Activated naive CD4-positive, alpha-beta T cell treated with Interleukin-2 at 50 U/mL for 16 hours (primary cell): Measurements from ENCODE around the gene GBP5.
"Not testable (repeated sequence)": the region's sequence is repeated elsewhere in the genome, so short reads cannot be mapped to it uniquely, and the experiment has no call there.

Experiments used
- DNase-seq: peaks from one replicate; pipeline ENCODE4 v3.0.0-alpha.2; 2020

Gene GBP5, protein sequence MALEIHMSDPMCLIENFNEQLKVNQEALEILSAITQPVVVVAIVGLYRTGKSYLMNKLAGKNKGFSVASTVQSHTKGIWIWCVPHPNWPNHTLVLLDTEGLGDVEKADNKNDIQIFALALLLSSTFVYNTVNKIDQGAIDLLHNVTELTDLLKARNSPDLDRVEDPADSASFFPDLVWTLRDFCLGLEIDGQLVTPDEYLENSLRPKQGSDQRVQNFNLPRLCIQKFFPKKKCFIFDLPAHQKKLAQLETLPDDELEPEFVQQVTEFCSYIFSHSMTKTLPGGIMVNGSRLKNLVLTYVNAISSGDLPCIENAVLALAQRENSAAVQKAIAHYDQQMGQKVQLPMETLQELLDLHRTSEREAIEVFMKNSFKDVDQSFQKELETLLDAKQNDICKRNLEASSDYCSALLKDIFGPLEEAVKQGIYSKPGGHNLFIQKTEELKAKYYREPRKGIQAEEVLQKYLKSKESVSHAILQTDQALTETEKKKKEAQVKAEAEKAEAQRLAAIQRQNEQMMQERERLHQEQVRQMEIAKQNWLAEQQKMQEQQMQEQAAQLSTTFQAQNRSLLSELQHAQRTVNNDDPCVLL

DNA sequence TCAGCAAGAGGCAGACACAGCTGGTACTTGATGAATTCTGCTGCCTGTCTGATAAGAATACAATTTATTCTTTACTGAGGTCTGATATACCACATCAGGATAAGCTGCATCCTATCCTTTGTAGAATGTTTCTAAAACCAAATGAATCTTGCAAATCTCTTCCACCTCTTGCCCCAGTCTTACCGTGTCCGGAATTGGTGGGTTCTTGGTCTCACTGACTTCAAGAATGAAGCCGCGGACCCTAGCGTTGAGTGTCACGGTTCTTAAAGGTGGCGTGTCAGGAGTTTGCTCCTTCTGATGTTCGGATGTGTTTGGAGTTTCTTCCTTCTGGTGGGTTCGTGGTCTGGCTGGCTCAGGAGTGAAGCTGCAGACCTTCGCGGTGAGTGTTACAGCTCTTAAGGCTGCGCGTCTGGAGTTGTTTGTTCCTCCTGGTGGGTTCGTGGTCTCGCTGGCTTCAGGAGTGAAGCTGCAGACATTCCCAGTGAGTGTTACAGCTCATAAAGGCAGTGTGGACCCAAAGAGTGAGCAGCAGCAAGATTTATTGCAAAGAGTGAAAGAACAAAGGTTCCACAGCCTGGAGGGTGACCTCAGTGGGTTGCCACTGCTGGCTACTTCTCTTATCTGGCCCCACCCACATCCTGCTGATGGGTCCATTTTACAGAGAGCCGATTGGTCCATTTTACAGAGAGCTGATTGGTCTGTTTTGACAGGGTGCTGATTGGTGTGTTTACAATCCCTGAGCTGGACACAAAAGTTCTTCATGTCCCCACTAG is at the start of gene GBP5:
TSS of gene GBP5 (minus strand) at position 592 of the 773 bp plus-strand sequence. CDS start 3,305 bp downstream, outside the sequence.
- DNase-seq = peak; percentile 73

DNA sequence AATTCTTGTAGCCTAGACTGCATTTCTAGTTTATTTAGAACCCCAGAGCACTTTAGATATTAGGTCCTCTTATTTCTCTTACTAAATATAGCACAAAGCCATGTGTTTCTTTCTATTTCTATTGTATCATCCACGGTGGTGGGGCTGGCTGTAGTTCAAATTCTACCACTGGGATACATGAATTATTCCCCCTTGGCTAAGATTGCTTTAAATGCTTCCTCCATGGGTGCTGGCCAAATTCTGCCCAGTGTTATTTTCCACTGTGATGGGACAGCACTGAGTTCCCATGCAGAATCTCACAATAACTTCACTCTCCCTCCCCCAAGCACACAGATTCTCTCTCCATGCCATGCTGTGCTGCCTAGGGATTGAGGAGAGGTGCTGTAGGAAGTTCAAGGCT is 49.7 kb upstream of the GBP5 start:
- DNase-seq = no peak

DNA sequence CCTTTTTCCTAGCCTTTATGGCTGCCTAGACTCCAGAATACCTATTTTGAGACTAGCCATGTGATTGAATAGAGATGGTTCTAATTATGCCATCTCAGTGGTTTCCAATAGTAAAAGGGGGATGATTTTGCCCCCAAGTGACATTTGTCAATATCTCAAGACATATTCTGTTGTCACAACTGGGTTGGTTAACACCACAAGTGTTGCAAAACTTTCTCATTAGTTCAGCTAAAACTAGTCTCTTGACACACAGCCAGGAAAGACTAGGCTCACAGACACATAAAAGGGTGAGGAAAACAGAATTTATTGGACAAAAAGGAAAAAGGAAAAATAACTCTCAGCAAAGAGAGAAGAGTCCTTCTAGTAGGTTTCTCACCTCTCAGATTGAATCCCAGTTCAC is 39.9 kb upstream of the GBP5 start:
- no peak for DNase-seq

DNA sequence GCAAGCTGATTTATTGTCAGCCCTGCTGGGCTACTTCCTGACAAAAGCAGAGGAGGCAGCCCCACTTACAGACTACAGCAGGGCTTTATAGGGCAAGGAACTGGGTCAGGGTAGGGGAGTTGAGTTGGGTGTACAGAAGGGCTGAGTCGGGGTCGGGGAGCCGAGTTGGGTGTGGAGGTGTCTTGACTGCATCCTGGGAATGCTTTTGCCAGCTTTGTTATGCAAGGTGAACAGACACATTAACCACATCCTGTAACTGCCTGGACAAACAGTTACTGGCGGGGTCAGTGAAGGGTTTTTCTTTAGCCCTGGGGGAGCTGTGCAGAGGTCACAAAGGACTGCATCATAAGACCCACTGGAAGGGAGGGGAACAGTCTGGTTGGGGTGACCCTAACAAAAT is 39.1 kb upstream of the GBP5 start:
- no peak for DNase-seq

DNA sequence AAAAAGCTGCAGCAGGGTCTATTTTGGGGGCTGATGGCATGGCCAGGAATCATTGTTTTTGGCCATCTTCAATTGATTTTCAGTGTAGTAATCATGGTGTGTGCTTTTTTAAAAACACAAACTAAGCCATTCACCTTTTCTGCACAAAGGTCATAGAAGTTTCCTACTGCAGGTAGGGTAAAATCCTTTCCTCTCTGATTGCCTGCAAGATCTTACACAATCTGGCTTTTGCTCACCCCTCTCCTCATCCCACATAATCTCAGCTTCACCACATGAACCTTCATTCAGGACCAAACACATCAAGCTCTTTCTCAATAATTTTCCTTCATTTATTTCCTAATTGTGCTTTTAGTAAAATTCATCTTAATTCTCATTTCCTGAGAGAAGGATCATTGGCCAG is 38.3 kb upstream of the GBP5 start:
- DNase-seq = no peak

DNA sequence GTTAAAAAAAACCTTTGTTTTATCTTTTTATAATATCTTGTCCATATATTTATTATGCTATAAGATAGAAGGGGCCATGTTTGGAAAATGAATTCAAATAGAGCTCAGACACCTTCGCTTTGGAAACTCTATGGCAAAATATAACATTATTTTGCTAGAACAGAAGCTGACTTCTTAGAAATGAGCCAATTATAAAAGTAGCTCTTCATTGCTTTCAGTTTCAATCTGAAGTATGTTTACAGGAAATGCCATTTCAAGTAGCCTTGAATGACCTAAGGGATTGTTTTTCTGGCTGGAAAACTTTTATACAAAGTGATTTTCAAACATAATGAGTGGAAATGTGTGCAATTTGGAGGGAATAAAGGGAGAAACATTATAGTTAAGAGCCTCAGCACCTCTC is 37.8 kb upstream of the GBP5 start:
- DNase-seq = no peak

DNA sequence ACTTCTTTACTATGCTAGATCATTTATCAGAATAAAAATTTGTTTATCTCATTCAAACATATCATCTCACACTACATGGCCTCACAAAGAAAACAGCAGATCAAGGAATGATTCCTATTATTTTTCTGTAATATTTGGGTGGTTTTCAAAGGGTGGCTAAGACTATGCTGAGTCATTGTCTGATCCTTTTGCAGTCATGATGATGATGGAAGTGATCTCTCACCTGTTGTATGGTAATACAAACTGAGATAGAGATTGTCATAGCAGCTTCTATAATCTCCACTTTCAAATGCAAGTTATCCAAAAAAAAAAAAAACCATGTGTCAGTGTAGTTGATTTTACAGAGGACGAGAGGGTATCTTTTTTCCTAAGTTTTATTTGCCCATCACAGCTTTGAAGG is 37.2 kb upstream of the GBP5 start:
- DNase-seq = no peak

DNA sequence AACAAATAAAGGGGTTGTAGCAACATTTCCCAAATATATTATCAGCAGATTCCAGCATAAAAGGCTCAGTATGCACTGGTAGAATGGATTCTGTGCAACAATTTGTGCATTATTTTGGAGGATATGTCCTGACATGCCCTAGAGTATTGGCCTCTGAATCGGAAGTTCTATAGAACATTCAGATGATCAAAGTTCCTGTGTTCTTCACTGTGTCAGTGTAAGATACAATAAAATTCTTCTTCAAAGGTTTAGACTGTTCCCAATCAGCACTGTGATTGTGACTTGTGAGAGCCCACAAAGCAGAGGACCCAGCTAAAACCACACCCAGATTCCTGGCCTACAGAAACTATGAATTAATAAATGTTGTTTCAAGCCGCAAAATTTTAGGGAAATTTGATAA is 33.6 kb upstream of the GBP5 start:
- DNase-seq = no peak

DNA sequence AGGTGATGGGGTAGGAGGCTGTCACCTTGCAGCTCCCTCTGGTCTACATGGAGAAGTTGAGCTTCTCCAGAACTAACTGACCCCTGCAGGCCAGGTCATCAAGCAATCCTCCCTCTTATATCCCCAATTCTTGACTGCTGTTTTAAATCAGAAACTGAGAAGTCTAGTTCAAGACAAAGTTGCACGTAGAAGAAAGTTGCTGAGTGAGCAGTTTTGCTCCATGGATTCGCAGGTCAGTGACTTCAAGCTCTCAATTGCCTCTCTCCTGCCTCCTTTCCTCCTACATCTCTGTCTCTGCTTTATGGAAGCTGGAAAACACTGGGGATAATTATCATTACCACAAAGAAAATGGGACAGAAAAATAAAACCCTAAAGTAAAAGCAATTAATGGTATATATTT is 32.8 kb upstream of the GBP5 start:
- DNase-seq = no peak

DNA sequence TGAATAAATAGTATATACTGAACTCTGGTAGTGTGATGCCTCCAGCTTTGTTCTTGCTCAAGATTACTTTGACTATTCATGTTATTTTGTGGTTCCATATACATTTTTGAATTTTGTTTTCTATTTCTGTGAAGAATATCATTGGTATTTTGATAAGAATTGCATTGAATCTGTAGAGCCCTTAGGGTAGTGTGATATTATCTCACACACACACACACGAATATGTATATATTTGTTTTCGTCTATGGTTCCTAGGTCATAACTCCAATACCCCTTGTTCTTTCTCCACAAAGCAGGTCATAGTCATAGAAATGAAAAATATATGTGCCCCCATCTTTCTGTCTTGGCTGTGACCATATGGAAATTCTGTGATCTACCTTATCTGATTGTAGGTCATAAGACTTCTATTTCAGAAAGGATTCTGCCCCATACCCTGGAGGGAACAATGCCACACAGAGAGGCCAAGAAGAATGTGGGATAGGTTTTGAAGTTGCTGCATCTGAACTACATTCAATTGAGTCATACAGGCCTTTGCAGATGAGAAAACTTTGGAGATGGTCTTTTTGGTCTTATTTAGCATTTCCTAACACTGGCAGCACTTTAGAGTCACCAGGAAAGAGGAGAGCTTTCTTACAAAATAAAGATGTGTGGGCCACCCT is 32.0 kb upstream of the GBP5 start:
- DNase-seq = no peak

DNA sequence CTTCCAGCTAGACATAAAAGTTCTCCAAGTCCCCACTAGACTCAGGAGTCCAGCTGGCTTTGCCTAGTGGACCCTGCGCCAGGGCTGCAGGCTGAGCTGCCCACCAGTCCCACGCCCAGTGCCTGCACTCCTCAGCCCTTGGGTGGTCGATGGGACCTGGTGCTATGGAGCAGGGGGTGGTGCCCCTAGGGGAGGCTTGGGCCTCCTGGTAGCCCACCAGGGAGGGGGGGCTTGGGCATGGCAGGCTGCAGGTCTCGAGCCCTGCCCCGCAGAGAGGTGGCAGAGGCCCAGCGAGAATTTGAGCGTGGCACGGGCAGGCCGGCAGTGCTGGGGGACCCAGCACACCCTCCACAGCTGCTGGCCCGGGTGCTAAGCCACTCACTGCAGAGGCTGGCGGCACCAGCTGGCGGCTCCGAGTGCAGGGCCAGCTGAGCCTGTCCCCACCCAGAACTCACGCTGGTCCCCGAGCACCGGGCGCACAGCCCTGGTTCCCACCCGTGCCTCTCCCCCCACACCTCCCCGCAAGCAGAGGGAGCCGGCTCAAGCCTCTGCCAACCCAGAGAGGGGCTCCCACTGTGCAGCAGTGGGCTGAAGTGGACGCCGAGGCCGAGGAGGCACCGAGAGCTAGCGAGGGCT is 30.2 kb upstream of the GBP5 start:
- no peak for DNase-seq

DNA sequence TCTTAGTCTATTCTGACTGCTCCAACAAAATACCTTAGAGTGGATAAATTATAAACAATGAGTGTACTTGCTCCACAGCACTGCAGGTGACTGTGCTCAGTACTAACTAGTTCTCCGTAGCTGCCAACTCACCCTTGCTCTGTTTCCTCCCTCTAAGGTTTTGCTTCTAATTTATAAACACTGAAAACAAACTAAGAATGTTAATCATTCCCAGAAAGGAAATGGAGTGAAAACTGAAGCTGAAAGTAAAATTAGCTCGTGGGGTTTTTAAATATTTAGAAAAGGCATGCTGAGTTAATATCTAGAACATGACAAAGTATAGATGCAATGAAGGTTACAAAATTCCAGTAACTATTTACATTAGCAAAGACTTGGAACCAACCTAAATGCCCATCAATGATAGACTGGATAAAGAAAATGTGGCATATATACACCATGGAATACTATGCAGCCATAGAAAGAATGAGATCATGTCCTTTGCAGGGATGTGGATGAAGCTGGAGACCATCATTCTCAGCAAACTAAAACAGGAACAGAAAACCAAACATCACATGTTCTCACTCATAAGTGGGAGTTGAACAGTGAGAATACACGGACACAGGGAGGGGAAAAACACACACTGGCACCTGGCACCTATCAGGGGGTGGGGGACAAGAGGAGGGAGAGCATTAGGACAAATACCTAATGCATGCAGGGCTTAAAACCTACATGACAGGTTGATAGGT is 27.2 kb upstream of the GBP5 start:
- peak; percentile 50 for DNase-seq

DNA sequence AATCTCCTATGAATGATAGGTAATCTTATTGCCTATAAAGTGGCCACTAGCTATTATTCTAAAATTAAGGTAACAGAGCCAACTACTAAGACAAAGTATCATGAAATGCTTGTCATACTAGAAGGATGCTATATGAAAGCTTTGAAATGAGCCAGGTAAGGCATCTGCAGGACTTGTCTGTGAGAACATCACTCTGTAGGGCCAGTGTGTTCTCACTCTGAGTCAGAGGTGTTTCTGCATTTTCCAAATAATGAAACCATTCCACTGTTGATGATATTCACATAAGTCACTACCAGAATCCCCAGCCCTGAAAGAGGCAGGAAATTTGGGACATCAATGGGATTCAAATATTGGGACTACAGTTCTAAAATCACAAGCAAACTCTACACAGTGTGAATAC is 25.8 kb upstream of the GBP5 start:
- no peak for DNase-seq

DNA sequence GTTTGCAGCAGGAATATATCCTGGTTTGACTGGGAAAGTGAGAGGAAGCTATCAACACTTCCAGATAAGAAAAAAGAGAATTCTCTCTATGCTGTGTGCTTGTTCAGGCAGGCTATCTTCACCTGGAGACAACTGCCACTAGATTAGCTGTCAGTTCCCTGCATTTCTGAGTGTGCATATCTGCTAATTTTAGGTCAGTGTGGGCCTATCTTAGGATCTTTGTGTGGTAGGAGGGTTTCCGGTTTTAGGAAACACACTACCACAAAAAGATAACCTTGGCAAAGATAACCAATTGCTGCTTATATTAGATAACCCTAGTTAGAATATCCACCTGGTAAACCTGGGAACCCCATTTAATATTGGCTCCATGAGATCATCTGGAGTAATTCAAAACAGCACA is 22.5 kb upstream of the GBP5 start:
- DNase-seq = no peak

DNA sequence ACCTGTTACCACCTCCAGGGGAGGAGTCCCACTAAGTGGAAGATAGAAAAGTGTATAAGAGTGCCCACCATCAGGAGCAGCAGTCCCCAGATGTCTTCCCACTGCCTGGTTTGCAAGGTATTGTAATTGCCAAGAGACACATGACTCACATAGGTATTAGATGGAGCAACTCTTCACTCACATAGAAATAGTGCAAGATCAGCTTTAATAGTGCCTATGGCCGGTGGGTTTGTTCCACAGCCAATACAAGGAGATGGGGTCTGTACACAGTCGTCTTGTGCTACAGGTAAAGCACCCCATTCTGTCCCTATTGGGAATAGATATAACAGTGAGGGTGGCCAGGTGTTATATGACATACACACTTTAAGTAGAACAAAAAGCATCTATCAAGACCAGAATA is 18.6 kb upstream of the GBP5 start:
- no peak for DNase-seq

DNA sequence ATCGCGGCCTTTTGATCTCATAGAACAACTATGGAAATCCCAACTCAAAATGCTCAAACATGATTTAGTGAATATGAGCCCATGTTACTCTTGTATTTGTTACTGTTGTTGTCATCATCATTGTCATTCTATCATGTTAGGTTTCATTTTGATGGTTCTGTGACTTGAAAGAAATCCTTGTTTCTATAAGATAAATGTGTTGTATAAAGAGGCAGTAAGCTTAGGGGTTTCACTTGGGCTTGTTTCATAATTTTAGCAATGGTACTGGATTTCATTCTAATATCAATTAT is 15.3 kb upstream of the GBP5 start:
- DNase-seq = no peak

DNA sequence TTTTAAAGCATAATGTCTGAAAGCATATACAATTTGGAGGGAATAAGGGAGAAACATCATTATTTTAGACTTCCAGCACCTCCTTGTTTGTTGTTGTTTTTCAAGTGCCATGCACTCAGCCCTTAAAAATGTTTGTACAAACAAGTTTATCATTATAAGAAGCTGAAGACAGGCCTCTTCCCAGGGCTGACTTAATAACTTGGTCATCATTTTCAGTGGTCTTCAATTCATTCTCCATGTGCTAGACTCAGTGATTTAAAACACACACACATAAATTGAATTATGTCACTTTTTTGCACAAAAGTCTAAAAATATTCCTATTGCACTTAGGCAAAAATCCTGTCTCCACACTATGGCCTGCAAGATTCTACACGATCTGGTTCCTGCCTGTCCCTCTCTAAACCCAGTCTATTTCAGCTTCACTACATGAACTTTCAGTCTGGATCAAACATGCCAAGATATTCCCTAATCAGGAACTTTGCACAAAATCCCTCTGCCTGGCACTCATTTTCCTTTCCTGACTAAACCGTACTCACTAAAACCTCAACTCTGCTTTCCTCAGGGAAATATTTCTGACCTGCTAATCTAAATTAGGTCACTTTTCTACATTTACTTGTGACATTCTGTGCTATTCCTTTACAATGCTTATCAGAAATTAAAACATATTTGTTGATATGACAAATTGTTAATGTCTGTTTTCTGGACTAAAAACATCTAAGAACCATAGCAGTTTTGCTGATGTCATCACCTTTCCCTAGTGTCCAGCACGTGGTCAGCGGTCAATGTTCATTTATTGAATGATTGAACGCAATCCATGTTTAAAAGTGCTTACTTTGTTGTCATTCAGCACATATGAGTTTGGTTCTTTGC is 14.8 kb upstream of the GBP5 start:
- no peak for DNase-seq

DNA sequence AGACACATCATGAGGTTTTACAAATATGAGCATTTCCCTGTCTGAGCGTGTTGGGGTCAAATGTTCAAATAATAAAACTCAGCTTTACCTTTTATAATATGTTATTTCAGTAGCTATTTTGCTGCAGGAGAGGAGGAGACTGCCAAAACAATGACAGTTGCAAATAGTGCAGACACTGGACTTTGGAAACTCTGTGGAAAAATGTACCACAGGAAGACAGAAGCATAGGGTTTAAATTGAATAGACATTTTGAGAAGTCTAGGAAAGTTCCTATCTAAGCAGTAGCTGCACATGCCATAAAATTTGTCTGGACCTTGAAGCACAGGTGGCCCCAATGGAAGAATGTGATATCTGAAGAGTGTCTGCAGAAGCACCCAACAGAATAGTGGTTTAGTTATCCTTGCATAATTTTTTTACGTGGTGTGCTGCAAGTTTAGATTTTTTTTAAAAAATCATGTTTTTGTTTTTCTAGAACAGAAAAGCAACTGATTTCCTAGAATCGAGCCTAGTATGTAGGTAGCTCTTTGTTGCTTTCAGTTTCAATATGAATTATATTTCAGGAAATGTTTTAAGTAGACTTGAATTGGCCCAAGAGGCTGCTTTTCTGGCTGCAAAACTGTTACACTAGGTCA is 14.0 kb upstream of the GBP5 start:
- no peak for DNase-seq

DNA sequence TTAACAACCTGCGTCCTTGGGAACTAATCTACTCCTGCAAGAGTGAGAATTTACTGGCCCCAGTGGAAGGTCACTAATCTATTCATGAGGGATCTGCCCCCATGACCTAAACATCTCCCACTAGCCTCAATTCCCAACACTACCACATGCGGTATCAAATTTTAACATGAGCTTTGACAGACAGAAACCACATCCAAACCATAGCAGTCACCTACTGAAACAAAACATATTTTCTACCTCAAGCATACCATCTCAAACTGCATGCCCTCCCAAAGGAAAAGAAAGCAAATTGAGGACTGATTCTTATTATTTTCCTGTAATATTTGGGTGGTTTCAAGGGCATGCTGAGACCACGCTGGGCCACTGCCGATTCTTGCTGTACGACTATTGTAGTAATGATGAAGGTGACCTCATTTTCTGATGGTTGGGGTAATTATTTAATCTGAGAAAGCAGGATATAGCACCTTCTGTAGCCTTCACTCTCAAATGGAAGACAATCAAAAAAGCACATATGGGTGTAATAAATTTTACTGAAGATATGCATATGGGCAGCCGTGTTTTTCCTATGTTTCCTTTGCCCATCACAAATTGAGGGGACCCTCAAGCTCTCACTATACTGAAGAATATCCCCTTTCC is 13.2 kb upstream of the GBP5 start:
- DNase-seq = no peak

DNA sequence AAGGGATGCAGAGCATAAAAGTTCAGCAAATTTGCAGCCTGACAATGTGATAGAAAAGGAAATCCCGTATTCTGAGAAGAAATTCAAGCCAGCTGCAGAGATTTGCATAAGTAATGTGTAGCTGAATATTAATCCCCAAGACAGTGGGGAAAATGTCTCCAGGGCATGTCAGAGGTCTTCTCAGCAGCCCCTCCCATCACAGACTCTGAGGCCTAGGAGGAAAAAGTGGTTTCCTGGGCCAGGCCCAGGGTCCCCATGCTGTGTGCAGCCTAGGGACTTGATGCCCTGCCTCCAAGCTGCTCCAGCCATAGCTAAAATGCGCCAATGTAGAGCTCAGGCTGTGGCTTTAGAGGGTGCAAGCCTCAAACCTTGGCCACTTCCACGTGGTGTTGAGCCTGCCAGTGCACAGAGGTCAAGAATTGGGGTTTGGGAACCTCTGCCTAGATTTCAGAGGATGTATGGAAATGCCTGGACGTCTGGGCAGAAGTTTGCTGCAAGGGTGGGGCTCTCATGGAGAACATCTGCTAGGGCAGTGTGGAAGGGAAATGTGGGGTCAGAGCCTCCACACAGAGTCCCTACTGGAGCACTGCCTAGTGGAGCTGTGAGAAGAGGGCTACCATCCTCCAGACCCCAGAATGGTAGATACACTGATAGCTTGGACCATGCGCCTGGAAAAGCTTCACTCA is 11.6 kb upstream of the GBP5 start:
- not testable (repeated sequence) for DNase-seq
